HG02973 (cell line): ENCODE measurements around the gene UPF1.

Source experiments
- ATAC-seq: cut with Tn5 transposase; IDR thresholded peaks from one replicate; pipeline ENCODE4 v1.9.1; 2021; ENCODE audit warnings: moderate library complexity; ENCODE audit not compliant: unreplicated experiment

Gene UPF1

DNA sequence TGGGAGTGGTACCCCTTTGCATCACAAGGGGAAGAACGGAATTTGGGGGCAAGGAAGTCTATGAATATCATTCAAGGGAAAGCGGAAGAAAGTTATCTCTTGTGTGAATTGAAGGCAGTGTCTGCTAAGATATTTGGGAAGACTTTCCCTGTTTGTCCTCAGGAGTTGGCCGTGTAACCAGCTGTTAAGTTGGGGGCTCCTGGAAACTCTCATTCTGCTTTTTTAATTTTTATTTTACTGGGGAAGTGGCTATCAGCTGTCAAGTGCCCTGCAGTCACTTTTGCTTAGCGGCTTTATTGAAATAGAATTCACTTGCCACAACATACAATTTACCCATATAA, 2.9 kb downstream of the UPF1 start:
- ATAC-seq: no peak

DNA sequence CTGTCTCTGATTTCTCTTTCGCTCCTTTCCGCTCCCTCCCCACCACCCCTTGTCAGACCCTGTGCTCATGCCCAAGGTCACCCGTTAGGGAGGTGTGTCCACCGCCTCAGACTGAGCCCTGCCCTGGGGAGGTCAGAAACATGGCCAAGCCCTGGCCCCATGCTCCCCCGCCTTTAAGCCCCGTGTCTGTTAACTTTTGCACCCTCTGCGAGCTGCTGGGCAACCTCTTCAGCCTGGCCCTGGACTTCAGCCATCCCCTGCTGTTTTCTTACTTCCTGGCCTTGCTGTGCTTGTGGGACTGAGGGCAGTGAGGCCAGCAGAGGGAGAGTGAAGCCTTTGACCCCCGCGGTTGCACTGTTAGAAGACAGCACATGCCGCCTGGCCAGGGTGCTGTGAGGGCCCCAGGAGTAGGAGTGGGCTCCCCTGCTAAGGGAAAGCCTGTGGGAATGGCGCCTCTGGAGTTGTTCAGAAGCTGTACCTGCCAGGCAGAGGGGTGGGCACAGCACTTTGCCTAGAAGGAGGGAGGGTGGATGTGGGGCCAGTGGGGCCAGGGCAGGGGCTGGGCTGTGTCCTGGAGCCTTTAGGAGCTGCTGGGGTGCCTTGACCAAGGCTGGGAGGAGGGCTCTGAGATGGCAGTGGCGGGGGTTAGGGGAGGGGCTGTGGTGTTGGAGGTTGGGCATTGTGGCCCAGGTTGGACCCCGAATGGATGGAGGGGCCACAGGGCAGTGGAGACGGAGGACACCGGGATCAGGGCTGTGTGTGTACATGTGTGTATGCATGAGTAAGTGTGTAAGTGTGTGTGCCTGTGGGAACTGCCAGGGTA, 7.9 kb downstream of the UPF1 start:
- ATAC-seq: no peak

DNA sequence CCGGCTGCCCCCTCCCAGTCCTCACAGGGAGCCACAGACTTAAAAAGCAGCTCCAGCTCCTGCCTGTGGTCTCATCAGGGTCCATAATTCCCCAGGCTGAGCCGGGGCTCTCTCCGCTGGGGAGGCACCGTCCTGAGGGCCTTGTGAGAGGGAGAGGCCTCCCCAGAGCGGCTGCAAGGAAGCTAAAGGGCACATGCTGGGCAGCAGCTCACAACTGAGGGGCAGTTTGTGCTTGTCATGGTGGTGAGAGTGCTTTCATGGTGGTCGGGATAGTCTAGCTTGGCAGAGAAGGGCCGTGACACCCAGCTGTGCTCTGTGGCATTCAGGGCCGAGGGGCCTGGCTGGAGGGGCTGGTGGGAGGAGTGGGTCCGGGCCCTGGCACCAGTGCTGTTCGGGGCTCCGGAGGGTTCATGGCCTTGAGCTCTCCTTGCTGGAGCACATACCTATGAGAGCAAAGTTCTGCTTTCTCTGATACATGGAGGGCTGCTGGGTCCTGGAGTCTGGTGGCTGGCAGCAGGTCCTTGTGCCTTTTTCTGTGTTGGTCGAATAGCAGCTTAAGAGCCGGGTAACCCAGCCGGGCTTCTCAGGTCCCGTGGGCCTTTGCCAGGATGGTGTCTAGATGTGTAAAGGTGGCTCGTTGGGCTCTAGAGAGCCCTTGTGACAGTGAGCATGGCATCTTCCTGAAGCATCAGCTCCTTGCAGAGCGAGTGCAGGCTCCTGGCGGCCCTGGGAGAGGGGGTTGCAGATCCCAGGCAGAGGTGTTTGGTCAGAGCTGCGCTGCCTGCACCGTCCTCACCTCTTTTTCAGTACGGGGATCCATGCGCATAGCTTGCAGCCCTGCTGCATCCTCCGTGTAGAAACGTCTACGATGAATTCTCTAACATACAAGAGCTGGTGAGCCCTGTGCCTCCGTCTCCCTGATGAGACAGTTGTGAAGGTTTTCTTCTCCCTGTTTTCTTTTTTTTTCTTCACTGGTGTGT, 8.8 kb downstream of the UPF1 start:
- no peak for ATAC-seq

DNA sequence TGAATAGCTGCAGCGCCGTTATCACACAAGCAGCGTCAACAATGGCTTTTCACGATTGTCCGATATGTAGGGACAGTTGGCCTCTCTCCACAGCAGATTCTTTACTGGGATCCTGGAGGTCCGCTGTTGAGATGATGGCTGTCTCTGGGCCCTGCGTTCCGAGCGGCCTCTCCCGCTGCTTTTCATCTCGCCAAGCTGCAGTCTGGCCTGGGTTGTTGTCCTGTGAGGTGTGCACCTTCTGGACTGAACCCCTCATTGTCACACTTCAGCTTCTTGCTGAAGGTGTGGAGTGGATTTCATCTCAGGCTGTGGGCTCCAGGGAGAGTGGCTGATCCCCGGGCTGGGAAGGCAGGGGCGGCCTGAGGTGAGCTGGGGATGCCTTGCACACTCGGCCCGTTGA, 9.6 kb downstream of the UPF1 start:
- ATAC-seq: no peak

DNA sequence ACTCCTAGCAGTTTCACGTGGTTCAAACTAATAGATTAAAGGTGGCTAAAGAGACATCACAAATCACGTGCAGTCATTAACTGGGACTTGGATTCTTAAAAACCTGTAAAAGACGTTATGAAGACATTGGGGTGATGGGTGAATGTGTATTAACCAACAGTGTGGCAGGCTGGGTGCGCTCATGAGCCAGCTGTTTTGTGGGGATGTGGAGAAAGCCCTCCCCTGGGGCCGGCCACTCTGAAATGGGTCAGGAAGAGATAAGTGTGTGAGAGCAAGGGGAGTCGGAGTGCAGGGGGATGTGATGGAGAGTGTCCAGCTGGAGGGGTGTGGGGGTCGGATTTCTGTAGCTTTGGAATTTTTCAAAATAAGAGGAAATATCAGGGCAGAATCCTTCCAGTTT, 10.4 kb downstream of the UPF1 start:
- ATAC-seq: no peak

DNA sequence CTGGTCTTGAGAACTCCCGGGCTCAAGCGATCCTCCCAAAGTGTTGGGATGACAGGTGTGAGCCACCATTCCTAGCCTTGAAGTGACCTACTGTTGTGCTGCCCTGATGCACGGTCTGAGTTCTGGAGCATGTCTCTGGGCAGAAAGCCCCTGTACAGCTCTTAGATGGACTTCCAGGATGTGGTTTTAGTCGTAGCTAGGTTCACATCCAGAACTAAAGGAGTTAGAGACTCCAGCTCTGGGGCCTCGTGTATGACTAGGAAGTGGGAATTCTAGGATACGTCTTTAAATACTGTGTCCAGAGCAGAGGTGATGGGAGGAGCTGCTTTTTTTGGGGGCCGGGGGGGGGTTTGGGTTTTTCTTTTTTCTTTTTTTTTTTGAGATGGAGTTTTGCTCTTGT, 12.2 kb downstream of the UPF1 start:
- ATAC-seq: no peak

DNA sequence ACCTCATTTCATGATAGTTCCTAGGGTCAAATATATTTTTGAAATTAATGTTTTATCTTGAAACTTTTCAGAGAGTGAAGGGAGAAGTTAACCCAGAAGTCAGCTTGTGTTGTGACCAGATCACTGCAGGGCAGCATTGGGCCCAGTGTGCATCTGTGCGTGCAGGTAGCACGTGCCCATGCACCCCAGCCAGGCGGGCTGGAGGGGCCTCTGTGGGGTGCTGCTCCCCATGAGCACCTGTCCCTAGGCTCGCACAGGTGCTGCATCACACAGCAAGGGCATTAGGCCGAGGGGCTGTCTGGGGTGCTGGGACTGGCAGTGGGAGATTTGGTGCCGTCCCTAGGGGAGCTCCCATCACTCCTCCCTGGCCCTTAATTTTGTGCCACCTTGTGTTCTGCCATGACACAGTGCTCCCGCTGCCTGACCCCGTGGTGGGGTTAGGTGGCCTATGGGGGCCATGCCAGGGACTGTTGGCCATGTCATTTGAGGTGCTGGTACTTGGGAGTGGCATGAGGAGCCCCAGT, 13.1 kb downstream of the UPF1 start:
- ATAC-seq: no peak

DNA sequence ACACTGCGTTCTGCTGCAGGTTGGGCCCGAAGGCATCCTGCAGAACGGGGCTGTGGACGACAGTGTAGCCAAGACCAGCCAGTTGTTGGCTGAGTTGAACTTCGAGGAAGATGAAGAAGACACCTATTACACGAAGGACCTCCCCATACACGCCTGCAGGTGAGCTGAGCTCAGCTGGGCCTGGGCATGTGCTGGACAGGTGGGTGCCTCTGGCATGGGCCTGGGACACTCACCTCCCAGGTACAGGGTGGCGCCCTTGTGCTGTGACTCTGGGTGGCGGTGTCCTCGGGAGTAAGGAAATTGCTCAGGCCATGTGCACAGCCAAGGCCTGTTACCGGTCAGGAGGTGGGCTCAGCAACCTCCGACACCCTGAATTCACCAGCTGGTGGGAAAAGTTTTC, 14.2 kb downstream of the UPF1 start:
- no peak for ATAC-seq

DNA sequence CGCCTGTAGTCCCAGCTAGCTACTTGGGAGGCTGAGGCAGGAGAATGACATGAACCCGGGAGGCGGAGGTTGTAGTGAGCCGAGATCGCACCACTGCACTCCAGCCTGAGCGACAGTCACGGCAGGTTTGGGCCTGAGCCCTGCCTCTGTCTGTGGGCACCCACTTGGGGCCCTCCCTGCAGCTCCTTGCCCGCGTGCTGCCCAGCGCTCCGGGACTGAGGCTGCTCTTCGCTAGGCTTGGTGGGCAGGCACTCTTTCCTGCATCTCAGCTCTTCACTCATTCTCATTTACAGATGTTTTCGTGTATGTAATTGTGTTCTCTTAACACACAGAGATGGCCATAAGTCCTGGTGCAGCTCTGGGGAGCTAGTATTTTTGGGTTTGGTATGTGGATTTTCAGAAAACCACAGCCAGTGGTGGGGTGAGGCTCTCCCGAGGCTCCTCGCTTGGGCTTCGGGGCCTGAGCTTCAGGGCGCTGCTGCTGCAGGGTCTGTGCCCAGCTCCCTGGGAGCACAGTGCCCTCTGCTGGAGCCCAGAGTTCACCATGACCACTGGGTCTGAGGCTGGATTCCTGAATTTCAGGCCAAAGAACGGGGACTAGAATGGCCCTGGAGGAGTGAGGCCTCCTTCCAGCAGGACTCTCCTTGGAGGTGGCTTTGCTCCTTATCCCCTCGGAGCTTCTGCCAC, 15.2 kb downstream of the UPF1 start:
- no peak for ATAC-seq

DNA sequence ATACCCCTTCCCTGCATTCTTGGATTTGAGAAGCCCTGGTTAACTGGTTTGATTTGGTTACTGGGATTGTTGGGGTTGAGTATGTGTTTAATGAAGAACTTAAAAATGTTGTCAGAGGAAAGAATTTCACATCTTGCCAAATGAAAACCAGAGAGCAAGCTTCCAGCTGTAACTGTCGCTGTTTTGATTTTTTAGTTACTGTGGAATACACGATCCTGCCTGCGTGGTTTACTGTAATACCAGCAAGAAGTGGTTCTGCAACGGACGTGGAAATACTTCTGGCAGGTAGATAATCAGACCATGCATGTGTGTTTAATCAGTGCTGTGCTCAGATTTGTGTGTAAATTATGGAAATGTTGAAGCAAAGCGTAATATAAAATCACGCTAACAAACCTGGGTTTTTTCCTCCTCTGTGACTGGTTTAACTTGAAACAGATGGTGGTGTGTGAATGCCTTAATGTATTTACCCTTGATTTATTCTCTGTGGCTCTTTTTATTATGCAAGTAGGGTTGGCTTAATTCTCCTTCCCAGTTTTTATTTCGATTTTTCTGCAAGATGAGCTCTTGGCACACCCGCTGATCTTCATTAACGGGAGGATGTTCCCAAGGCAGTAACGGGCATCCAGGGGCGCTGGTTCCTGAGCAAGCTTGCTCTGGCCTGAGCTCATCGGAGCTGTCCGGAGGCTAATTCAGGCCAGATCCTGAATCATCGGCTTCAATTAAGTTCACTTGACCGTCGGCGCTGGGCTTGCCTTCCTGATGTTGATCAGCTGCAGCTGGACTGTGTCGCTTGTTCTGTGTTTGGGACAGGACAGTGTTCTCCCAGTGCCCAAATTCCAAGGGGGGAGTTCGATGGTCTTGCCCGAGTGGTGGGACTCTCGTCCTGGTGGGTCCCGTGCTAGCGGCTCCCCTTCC, 16.0 kb downstream of the UPF1 start:
- no peak for ATAC-seq

DNA sequence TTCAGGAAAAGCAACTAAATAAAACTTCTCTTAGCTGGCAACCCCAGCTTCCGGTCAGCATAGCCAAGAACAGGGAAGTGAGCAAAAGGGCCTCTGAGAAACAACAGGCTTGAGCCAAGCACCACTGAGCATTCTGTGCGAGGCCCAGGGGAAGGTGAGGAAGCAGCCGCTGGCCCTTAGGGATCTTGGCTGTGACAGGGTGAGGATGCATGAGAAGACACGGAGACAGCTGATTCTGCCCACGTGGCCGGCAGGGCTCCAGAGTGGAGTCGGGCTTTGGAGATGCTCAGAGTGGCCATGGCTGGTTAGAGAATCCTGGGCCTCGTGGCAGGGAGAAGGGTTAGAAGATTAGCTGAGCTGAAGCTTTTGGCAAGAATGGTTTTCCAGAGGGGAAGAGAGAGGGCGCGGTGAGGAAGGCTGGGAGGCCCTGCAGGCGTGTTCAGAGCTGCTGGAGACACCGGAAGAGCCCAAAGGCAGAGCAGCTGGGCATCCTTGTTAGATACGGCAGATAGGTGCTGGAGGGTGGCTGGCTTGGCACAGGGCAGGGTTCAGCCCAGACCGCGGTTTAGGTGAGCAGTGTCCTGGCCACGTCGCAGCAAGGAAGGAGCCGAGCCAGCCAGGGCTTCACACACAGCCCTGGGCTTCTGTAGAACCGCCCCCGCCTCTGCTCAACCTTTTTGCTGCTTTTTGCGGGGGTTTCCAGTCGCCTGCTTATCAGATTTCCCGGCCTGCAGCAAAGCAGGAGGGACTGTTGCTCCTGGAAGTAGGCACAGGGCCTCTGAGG, 17.3 kb downstream of the UPF1 start:
- ATAC-seq: no peak

DNA sequence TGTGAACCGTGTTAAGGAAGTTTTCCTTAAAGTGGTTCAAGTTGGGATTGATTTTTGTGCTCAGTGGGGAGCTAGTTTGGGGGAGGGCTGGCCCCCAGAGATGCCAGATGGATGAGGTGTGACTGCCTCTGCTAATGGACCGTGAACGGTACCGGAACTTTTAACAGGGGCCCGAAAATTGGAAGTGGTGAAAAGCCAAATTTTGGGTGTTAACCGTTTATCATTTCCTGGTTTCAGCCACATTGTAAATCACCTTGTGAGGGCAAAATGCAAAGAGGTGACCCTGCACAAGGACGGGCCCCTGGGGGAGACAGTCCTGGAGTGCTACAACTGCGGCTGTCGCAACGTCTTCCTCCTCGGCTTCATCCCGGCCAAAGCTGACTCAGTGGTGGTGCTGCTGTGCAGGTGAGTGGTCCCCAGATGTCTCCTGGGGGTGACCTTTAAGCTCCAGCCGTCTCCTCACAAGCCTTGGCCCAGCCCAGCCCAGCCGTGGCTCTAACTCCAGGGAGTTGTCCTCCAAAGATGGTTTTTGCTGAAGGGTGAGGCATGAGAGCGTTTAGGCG, 18.2 kb downstream of the UPF1 start:
- no peak for ATAC-seq

DNA sequence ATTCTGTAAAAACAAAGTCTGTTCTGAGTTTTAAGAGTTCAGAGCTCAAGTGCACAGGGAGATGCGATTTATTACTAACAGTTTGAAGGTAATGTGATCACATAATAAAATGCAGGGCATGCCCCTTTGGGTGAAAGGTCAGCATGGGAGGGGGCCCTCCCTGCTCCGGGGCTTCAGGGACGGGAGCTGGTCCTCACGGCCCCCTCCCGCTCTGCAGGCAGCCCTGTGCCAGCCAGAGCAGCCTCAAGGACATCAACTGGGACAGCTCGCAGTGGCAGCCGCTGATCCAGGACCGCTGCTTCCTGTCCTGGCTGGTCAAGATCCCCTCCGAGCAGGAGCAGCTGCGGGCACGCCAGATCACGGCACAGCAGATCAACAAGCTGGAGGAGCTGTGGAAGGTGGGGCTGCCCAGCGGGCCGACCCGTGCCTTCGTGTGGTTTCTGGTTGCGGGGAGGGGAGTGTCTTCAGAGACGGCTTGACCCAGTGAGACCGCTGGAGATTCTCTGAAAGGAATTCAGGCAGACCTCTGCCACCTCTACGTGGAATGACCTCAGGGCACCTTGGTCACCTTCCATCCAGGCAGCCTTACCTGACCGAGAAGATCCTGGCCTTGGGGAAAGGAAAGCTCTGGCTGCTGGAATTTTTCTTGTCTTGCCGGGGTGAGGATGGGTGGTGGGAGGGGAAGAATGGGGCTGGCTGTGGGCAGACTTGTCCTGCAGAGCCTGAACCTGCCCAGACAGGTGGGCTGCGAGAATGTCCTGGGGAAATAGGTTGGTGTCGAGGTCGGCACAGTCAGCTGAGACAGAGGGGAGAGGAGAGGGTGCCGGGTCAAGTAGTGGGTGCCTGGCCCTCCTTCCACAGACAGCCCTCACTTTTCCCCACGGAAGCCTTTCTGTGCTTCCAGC, 19.0 kb downstream of the UPF1 start:
- ATAC-seq: no peak

DNA sequence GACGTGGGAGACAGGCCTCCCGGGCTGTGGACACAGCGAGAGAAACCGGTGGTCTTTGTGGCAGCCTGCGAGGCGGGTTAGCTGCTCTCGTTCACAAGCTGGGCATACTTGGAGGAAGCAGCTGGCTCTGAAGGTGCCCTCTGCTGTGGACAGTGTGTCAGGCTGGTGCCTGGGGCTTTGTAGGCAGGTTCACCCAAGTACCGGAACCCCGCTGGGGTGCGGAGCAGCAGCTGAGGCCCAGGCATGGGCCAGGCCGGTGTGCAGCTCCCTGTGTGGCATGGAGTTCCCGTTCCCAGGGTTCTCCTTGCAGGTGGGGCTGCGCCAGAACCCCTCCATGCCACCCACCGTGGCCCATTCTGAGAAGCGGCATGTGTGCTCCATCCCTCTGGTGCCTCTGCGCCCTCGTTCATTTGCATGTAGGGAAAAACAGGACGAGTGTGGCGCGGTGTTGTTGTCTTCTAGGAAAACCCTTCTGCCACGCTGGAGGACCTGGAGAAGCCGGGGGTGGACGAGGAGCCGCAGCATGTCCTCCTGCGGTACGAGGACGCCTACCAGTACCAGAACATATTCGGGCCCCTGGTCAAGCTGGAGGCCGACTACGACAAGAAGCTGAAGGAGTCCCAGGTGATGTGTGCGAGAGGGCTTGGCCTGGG, 20.0 kb downstream of the UPF1 start:
- ATAC-seq: no peak

DNA sequence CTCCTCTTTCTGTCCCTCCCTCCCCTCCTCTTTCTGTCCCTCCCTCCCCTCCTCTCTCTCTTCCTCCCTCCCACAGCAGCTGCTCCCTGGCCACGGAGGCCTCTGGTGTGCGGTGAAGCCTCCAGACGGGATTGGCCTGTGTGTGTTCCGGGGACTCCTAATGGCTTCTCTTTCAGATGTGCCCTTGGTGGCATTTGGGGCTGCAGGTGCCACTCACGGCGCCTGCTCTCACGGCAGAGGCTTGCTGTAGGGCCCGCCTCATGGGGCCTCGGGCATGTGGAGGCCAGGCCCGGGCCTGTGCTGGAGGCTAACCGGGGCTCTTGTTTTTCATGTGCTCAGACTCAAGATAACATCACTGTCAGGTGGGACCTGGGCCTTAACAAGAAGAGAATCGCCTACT, 20.9 kb downstream of the UPF1 start:
- ATAC-seq: no peak

DNA sequence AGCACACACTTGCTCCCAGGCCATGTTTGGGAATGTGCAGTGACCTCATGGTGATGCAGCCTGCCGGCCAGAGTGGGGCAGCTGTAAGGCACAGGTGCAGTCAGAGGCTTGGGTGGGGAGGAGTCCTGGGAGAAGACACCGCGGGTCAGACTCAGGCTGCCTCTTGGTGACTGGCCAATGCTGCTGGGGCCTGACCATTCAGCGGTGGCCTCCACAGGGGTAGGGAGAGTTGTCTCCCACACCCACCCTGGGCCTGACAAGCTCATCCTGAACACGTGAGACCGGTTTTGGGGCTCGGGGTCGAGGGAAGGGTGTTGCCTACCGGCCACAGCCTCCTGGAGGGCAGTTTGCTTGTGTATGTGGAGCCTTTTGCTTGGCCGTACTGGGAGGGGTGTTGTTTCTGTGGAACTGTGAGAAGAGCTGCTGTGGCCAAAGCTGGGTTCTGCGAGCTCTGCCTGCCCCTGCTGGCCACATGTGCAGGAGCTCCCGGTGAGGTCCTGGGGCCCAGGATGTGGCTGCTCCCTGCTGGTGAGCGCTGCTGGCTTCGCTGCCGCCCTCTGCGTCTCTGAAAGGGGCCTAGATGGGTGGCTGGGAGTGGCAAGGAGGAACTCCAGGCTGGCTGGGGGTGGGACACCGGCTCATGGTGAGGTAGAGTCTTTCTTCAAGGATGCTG, 22.1 kb downstream of the UPF1 start:
- no peak for ATAC-seq

DNA sequence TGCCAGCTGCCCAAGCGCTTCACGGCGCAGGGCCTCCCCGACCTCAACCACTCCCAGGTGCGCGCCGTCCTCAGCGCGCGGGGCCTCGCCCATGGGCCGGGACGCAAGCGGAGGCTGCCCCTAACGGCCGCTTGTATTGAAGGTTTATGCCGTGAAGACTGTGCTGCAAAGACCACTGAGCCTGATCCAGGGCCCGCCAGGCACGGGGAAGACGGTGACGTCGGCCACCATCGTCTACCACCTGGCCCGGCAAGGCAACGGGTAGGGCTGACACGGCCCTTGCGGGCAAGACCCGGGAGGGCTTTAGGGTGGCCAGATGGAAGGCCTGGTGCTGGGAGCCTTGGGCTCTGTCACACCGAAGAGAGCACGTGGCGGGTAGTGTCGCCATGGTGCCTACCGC, 23.2 kb downstream of the UPF1 start:
- no peak for ATAC-seq
